HFF-Myc (cell line): ENCODE results near the gene UBR2.
"Not testable (repeated sequence)": the region's sequence is repeated elsewhere in the genome, so short reads cannot be mapped to it uniquely, and the experiment has no call there.

Experiments used
- DNase-seq: peaks from one replicate; pipeline ENCODE4 v3.0.0-alpha.2; 2011; ENCODE audit warnings: low read depth; ENCODE audit errors: extremely low read depth
- H3K4me3 ChIP-seq: replicated peaks from 2 replicates; pipeline ENCODE4 v1.5.1; 2011; ENCODE audit warnings: low read depth, mild to moderate bottlenecking, control low read depth, low read length
- TF ChIP-seq, protein P1 (sequence below): IDR thresholded peaks from 2 replicates; pipeline ENCODE4 v1.5.1; 2012; ENCODE audit warnings: mild to moderate bottlenecking, low read depth, low read length, control low read depth; ENCODE audit errors: missing control alignments

Gene UBR2

DNA sequence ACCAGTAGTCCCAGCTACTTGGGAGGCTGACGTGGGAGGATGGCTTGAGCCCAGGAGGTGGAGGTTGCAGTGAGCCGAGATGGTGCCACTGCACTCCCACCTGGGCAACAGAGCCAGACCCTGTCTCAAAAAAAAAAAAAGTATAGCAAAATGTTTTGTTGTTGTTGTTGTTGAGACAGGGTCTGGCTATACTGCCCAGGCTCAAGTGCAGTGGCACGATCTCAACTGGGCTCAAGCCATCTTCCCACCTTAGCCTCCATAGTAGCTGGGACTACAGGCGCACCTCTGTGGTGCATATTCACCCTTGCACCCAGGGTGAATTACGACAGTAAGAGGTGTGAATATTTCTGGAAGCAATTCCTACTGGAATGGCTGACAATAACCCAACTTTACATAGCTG lies 11.4 kb upstream of the UBR2 start:
- no peak overlapping the region for H3K4me3 ChIP-seq
- DNase-seq: no peak
- TF ChIP-seq, protein P1, sequence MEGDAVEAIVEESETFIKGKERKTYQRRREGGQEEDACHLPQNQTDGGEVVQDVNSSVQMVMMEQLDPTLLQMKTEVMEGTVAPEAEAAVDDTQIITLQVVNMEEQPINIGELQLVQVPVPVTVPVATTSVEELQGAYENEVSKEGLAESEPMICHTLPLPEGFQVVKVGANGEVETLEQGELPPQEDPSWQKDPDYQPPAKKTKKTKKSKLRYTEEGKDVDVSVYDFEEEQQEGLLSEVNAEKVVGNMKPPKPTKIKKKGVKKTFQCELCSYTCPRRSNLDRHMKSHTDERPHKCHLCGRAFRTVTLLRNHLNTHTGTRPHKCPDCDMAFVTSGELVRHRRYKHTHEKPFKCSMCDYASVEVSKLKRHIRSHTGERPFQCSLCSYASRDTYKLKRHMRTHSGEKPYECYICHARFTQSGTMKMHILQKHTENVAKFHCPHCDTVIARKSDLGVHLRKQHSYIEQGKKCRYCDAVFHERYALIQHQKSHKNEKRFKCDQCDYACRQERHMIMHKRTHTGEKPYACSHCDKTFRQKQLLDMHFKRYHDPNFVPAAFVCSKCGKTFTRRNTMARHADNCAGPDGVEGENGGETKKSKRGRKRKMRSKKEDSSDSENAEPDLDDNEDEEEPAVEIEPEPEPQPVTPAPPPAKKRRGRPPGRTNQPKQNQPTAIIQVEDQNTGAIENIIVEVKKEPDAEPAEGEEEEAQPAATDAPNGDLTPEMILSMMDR: no peak

DNA sequence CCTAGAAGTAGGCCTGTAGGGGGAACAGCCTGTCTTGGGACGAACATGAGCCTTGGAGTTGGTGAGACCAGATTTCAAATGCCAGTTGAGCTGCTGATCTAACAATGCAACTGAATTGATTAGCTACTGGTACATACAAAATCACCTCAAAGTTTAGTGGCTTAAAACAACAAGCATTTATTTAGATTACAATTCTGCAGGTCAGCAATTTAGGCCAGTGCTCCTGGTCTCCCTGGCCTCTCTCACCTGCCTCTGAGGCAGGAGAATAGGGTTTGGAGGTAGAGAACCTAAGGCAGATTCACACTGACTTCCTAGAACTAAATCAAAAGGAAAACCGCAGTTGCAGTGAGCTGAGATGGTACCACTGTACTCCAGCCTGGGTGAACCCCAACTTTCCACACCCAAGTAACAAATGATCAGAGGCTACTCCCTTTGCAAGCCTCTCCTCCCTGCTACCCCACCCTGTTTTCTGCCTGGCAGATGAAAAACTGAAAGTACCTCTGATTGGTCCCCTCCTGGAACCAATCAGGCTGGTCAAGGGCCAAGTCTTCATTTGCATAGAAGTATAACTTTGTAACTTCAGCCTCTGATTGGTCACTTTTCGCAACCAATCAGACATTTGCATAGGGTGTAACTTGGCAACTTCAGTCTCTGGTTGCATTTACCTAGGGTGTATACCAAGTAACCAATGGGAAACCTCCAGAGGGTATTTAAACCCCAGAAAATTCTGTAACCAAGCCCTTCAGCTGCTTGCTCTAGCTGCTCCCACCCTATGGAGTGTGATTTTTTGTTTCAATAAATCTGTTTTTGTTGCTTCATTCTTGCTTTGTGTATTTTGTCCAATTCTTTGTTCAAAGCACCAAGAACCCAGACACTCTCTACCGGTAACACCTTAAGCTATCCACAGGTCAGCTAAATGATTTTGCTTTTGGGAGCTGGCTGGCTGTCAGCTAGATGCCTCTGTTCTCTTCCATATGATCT lies 8.1 kb upstream of the UBR2 start:
- peak; percentile 25 for DNase-seq

DNA sequence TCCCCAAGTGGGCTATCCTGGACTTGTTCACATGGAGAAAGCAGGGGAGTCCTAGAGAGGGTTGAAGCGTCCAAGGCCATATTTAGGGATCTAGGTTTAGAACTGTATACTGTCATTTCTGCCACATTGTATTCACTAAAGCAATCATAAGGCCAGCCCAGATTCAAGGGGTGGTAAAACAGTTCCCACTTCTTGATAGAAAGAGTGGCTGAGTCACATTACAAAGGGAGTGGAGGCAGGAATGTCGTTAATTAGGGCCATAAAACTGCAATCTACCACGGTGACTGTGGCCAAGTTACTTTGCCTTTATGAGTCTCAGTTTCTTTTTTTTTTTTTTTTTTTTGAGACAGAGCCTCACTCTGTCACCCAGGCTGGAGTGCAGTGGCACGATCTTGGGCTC lies 7.4 kb upstream of the UBR2 start:
- TF ChIP-seq, protein P1: no peak
- H3K4me3 ChIP-seq: no peak overlapping the region
- no peak for DNase-seq

More for the DNA sequence above, 8.1 kb upstream of the UBR2 start:
- H3K4me3 ChIP-seq: no peak overlapping the region
- TF ChIP-seq, protein P1: no peak

DNA sequence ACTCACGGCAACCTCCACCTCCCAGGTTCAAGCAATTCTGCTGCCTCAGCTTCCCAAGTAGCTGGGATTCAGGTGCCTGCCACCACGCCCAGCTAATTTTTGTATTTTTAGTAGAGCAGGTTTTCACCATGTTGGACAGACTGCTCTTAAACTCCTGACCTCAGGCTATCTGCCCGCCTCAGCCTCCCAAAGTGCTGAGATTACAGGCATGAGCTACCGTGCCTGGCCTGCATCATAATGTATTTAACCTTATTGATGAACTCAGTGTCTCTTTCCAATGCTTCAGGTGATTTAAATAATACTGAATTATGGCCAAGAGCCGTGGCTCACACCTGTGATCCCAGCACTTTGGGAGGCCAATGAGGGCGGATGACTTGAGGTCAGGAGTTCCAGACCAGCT lies 4.6 kb upstream of the UBR2 start:
- not testable (repeated sequence) for H3K4me3 ChIP-seq

DNA sequence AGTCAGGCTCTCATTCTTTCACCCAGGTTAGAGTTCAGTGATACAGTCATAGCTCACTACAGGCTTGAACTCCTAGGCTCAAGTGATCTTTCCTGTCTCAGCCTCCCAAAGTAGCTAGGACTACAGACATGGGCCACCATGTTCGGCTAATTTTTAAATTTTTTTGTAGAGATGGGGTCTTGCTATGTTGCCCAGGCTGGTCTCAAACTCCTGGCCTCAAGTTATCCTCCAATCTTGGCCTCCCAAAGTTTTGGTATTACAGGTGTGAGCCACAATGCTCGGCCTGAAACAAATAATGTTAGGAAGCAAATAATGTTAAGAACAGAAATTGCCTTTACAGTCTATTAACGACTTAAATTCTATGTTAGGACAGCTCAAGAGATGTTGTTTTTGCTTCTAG lies 1.8 kb upstream of the UBR2 start:
- TF ChIP-seq, protein P1: no peak
- no peak overlapping the region for H3K4me3 ChIP-seq
- DNase-seq: no peak

More for the DNA sequence above, 4.6 kb upstream of the UBR2 start:
- DNase-seq: not testable (repeated sequence)

DNA sequence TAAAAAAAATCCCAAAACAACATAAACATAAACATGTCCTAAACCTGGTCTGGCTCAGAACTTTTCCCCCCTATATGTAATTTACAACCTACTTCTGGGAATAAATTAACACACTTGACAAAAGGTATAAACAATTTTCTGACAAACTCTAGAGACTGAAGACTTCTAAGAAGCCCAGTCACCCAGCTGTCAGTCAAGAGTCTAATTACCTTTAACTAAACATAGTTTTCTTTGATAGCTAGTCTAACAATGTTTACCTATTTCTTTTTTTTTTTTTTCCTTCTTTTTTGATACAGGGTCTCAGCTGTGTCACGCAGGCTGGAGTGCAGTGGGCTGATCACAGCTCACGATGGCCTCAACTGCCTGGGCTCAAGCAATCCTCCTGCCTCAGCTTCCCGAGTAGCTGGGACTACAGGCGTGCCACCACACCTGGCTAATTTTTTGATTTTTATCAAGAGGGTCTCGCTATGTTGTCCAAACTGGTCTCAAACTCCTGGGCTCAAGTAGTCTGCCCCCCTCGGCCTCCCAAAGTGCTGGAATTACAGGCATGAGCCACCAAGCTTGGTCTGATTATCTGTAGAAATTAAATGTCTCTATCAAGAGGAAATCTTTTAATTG lies 932 bp upstream of the UBR2 start:
- DNase-seq: no peak
- TF ChIP-seq, protein P1: no peak
- no peak overlapping the region for H3K4me3 ChIP-seq

DNA sequence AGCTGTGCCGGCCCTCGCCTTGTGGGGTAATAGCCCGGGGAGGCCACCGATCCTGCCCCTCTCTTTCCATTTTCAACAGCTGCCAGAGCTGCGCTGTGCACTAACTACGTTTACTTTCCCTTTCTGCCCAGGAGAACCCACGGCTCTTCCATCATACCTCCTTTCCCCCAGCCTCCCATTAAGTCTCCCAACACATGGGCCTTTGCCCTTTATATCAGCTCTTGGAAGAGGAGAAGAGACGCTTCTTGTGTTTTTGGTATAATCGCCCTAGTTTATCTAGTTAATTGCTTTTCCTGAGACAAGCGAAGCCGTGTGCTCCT lies 637 bp downstream of the UBR2 start:
- no peak for DNase-seq
- TF ChIP-seq, protein P1: no peak
- H3K4me3 ChIP-seq: peak overlapping the region; percentile 65
